Fibroblast of upper back skin (primary cell): Measurements from ENCODE around the gene SLC22A14.

Experiments
- DNase-seq: peaks from one replicate; pipeline ENCODE4 v3.0.0-alpha.2; 2013

The SLC22A14 gene

DNA sequence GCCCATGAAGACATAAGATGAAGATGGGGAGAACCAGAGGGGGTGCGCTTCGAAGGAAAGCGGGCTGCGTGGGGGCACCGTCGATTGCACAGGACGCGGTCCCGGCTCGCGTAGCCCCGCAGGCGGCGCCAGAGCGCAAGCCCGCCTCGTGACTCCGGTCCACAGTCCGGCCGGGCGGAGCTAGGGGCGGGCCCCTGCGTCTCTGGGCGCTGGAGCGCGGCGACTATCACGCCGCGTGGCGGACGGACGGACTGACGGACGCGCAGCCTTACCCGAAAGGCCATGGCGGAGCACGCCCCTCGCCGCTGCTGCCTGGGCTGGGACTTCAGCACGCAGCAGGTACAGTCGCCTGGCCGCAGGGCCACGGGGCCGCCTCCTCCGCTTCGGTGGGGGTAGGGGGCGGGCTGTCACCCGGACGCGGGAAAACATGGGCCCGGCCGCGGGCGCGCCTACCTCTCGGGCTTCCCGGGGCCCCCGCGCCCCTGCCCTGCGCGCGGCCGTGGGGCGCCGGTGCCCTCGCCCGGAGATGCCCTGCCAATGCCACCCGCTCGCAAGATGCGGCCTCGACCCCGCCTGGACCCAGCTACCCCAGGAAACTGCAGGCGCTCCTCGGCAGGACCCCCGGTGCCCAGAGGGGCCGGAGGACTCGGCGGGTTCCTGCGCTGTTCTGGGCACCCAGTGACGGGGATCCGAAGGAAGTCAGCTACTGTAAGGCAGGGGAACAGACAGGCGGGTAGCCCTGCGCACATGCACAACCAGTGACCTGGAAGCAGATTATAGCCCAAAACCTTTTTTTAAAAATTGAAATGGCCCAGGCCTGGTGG, 64.7 kb downstream of the SLC22A14 start, which contains the start of gene XYLB:
XYLB (plus strand) TSS at position 199 of the 824 bp plus-strand sequence; CDS start at position 283, 84 bp downstream.
- DNase-seq, result peak; percentile 74

GRCh38 chr3:38347421-38348200, 65.5 kb downstream of the SLC22A14 start:
- no peak for DNase-seq

DNA sequence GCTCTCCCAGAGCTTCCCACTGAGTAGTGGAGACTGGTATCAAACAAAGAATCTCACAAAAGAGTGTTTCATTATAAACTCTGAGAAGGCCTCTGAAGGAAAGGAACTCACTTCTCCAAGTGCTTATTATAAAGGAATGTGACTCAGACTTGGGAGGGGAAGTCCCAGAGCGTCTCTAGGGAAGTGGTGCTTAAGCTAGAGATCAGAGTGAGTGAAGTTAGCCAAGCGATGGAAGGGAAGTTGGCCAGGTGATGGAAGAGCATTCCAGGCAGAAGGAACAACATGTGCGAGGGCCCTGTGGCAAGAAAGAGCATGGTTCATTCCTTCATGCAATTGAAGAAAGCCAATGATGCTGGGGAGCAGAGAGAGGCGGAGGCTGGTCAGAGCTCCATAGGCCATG, 66.8 kb downstream of the SLC22A14 start:
- DNase-seq, result peak; percentile 28

DNA sequence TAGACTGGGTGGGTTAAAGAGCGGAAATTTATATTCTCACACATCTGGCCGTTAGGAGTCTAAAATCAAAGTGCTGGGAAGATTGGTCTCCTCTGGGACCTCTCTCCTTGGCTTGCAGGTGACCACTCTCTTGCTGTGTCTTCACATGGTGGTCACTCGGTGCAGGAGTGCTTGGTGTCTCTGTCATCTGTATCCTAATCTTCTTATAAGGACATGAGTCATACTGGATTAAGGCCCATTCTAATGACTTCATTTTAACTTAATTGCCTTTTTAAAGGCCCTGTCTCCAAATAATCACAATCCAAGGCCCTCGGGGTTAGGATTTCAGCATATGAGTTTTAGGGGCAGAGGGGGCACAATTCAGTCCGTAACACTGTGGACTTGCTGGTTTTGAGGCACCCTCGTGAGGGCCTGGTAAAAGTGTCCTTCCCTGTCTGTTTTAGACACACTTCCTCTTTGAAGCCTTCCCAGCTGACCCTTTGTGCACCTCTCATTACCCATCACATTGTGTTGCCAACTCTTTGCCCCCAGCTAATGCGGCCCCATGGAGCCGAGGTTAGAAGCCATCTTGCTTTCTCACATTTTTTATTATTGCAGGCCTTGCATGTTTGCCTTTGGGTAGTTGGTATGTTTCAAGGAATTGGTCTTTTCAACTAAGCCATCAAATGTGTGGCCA, 67.7 kb downstream of the SLC22A14 start:
- DNase-seq, result peak; percentile 14

DNA sequence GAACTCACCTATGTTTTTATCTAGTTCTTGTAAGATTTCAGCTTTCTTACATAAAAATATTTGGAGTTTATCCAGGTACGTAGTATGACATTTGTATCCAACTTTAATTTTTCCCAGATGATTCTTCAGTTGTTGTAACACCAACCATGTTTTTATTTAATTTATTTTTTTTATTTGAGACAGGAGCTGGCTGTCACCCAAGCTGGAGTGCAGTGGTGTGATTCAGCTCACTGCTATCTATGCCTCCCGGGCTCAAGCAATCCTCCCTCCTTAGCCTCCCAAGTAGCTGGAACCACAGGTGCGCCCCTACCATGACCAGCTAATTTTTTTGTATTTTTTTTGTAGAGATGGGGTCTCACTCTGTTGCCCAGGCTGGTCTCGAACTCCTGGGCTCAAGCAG, 71.1 kb downstream of the SLC22A14 start:
- peak; percentile 59 for DNase-seq

DNA sequence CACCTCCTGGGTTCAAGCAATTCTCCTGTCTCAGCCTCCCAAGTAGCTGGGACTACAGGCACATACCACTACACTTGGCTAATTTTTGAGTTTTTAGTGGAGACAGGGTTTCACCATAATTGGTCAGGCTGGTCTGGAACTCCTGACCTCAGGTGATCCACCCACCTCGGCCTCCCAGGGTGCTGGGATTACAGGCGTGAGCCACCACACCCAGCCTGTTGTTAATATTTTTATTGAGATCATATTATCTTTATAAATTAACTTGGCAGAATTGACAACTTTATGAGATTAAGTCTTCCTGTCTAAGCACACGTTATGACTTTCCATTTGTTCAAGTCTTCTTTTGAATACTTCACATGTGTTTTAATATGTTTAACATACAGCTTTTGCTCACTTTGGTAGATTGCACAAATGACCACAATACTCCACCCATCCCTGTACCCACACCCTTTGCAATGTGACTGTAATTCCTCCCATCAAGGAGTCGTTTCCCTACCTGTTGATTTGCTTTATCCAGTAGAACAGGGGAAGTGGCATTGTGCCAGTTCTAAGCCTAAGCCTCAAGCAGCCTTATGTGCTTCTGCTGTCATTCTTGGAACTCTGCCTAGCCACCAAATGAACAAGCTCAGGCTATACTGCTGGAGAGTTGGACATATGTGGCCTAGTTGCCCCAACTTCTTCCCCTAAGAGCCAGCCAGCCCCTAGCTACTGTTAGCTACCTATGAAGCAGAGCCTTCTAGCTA, 72.7 kb downstream of the SLC22A14 start:
- DNase-seq, result peak; percentile 79

DNA sequence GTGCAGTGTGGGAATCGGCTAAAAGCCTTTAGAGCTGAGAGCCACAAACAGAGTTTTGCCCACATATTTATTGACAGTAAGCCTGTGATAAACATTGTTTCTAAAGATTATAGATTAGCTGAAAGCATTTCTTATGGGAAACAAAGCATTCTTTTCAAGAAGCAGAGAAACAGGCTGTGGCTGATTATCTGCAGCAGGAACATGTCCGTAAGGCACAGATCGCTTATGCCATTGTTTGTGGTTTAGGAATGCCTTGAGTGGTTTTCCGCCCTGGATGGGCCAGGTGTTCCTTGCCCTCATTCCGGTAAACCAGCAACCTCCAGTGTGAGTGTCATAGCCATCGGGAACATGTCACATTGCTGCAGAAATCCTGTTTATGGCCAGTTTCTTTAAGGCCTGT, 76.9 kb downstream of the SLC22A14 start:
- DNase-seq, result no peak

DNA sequence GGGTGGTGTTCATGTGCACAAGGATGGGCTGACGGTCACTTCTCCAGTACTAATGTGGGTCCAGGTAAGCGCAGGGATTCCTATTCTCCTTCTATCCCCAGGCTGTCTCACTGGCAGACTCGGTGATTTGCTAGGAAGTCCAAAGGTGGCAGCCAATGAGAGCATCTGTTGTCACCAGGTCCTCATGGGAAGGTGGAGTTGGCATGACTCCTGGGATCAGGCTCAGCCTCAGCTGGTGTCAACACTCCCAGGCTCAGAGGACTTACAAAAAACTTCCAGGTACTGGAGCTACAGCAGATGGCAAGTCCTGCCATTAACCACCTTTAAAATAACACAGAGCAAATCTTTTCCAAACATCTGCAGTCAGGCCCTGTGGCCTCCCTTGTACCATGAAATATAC, 78.3 kb downstream of the SLC22A14 start:
- no peak for DNase-seq

DNA sequence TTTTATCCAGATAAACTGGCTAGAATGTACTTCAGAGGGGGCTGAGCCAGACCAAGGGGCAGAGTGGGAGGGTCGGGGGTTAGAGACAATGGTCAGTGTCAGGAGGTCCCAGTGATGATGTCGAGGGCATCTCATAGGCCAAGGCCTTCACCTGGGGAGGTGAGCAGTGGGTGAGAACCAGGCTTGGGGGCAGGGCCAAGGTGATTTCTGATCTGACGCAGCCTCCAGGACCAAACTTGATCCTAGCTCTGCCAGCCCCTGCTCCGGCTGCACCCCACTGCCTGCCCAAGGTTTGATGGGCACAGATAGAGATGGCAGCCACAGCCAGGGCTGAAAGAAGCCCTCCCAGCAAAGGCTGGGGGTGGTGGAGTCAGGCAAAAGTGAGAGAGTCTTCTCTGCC, 79.4 kb downstream of the SLC22A14 start:
- no peak for DNase-seq

- DNase-seq, result no peak
Observed at GRCh38 chr3:38362825-38363224, 80.7 kb downstream of the SLC22A14 start.

DNA sequence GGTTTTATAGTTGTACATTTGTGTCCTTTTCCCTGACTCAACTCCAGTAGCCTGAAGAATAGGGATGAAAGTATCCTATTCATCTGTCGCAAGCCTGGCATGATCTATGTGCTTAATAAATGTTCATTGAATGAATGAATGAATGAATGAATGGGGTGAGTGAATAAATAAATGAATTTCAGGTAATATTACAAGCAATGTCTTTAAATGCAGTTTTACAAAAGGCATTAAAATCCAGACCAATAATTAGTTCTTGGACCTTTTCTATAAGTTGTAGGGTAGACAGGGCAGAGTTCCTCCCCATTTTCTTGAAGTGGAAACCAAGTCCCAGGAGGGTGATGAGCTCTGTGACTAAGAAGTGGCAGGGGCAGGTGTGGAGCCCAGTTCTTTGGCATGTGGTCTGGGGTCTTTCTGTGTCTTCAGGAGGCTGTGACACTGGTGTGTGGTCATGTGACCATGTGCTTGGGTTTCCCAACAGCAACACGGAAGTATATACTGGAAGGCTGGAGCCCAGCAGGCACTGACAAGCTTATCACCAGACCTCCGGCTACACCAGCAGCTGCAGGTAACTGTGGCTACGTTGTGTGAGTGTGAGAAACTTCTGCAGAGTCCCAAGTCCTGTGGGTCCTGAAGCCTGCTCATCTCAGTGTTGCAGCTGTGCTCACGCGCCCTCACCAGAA, 82.8 kb downstream of the SLC22A14 start:
- DNase-seq, result no peak

DNA sequence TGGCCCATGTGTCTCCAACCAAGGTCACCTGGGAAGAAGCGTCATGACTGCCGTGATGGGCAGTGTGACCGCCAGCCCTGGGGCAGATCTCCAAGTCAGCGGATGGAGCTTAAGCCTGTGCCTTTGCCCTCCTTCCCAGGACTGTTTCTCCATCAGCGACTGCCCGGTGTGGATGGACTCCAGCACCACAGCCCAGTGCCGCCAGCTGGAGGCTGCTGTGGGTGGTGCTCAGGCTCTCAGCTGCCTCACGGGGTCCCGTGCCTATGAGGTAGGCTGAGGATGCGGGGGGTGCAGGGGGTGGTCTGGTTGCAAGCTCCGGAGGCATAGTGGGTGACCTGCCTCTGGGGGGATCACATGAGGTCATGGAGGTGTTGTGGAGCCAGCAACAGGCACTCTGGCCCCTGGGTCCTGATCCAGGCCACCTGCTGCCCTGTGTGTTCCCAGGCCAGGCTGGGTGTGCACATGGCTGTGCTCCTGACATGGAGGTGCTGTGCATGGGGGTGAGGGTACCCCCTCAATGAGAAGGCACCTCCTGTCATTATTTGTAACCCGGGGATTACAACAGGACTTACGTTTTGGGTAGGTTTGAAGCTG, 83.5 kb downstream of the SLC22A14 start:
- DNase-seq, result no peak

DNA sequence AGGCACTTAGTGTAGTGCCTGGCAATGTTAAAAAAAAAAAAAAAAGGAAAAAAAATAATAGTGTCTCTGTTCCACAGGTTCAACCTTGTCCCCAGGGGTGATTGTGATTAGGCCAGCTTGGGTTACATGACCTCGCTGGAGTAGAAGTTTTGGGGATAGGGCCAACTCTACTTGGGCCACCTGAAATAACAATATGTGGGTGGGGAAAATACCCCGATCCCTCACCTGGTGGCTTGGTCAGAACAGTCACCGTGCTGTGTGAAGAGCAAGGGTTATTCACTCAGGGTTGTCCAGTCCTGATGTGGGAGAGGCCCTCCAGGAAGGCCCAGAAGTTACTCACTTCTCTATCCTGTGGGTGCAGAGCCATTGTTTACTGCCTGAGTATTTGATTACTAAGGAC, 84.0 kb downstream of the SLC22A14 start:
- DNase-seq, result no peak

DNA sequence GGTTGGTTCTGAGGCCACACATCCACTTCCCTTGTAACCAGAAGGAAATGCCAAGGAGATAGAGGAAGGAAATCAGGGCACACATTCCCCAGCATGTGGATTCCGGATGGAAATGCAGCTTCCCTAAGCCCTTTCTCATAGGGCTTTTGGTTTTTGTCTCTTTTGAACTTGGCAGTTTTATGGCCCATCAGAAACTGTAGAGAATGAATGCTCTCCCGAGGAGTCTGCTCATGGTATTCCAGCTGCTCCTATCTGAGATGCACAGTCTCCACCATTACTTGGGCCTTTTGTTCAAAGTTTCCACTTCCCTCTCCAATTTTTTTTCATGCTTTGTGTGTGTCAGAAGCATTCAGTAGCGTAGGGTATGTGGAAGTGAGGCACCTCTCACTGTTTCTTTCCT, 85.7 kb downstream of the SLC22A14 start:
- no peak for DNase-seq
